GM12878 (cell line): Measurements from ENCODE around the gene BICD1. TPM values are rescaled to one million over a fixed set of nuclear protein-coding genes. Genes with fewer than 3 reads are reported as not detected.

Experiments used
- ATAC-seq: fragments of 200-7000 bp; cut with Tn5 transposase; 3 replicates; pipeline ENCODE4 v1.9.1; 2020; ENCODE audit warnings: mild to moderate bottlenecking, moderate library complexity
- BruUV-seq: library from RNA; stranded (reverse); fragments of 400-500 nt; replicated peaks from 2 replicates; lab custom pipeline; 2021; lab: Mats Ljungman, UMichigan
- CTCF ChIA-PET: fragments of 300-600 bp; sonication (Branson Sonifier 250); formaldehyde crosslinking; extraction: SDS; loops from one replicate; lab custom pipeline; 2021; ENCODE audit warnings: inconsistent platforms; lab: Yijun Ruan, JAX
- POLR2A ChIA-PET: fragments of 350-600 bp; formaldehyde crosslinking; extraction: SDS; loops from one replicate; lab custom pipeline; 2021; ENCODE audit warnings: inconsistent platforms; lab: Charles Lee
- RAD21 ChIA-PET: fragments of 300-600 bp; sonication (Branson Sonifier 250); formaldehyde crosslinking; loops from one replicate; lab custom pipeline; 2023; ENCODE audit warnings: antibody characterized with exemption; ENCODE audit not compliant: unreplicated experiment; lab: Charles Lee
- SMC1A ChIA-PET: fragments of 300-600 bp; sonication (Branson Sonifier 250); formaldehyde crosslinking; loops from one replicate; lab custom pipeline; 2023; ENCODE audit not compliant: unreplicated experiment, uncharacterized antibody; lab: Charles Lee
- DNase-seq: peaks from one replicate; pipeline ENCODE4 v3.0.0-alpha.2; 2011; ENCODE audit warnings: low read depth, low spot score
- FAIRE-seq: peaks from 3 replicates; lab custom pipeline; 2011; peaks lifted over from hg19 to GRCh38; lab: Jason Lieb, UNC
- H2AFZ ChIP-seq: 2 replicates; pipeline ENCODE4 v1.6.0; 2011; ENCODE audit warnings: low read depth, low read length, control low read depth; ENCODE audit not compliant: control insufficient read depth
- H3K27ac ChIP-seq: 2 replicates; pipeline ENCODE4 v1.5.1; 2011; ENCODE audit warnings: control low read depth; ENCODE audit not compliant: control insufficient read depth, insufficient read depth
- H3K27me3 ChIP-seq, 2 experiments: replicated peaks in 1 of 2; 2 replicates each; pipeline versions ENCODE4 v1.6.0 to v1.6.1; 2011; ENCODE audit warnings: low read length in 1 of 2; ENCODE audit not compliant: control insufficient read depth in 2 of 2, insufficient read depth in 2 of 2
- H3K36me3 ChIP-seq, 2 experiments: 2 replicates each; pipeline ENCODE4 v1.5.1; 2011; ENCODE audit warnings: low read length in 1 of 2; ENCODE audit not compliant: control insufficient read depth in 2 of 2, insufficient read depth in 2 of 2
- H3K4me1 ChIP-seq: 2 replicates; pipeline ENCODE4 v1.6.1; 2011; ENCODE audit warnings: mild to moderate bottlenecking, low read length, moderate library complexity, mixed read lengths; ENCODE audit not compliant: control insufficient read depth, insufficient read depth
- H3K4me2 ChIP-seq: 2 replicates; pipeline ENCODE4 v1.6.0; 2011; ENCODE audit warnings: control low read depth; ENCODE audit not compliant: control insufficient read depth, insufficient read depth
- H3K4me3 ChIP-seq: fragments of 200-600 bp; sonication (generic); 2 replicates; pipeline ENCODE4 v1.5.1; 2016
- H3K79me2 ChIP-seq: 2 replicates; pipeline ENCODE4 v1.6.0; 2011; ENCODE audit warnings: low read length; ENCODE audit not compliant: control insufficient read depth, insufficient read depth
- H3K9ac ChIP-seq: 2 replicates; pipeline ENCODE4 v1.8.0; 2011; ENCODE audit warnings: low read length, control low read depth, mixed read lengths; ENCODE audit not compliant: control insufficient read depth, insufficient read depth
- H3K9me3 ChIP-seq: replicated peaks from 3 replicates; pipeline ENCODE4 v1.5.1; 2011; ENCODE audit warnings: mild to moderate bottlenecking, low read length; ENCODE audit not compliant: control insufficient read depth, insufficient read depth
- H4K20me1 ChIP-seq: 2 replicates; pipeline ENCODE4 v1.6.0; 2011; ENCODE audit not compliant: control insufficient read depth, insufficient read depth
- BACH1 ChIP-seq: fragments of 450-650 bp; IDR thresholded peaks from 2 replicates; pipeline ENCODE4 v1.6.1; 2017; ENCODE audit warnings: mild to moderate bottlenecking, borderline replicate concordance
- CBFB ChIP-seq: IDR thresholded peaks from 2 replicates; pipeline ENCODE4 v1.6.1; 2016; ENCODE audit warnings: antibody characterized with exemption, low read depth
- CHD1 ChIP-seq: IDR thresholded peaks from 2 replicates; pipeline ENCODE4 v1.6.1; 2012; ENCODE audit warnings: low read depth, low read length, improper control_type of control experiment
- EED ChIP-seq: sonication (generic); IDR thresholded peaks from 2 replicates; pipeline ENCODE4 v1.6.1; 2016; ENCODE audit warnings: antibody characterized with exemption, low read depth
- EP300 ChIP-seq, 2 experiments: fragments of 150-350 bp in 1 of 2; IDR thresholded peaks; 2 replicates each; pipeline ENCODE4 v1.6.1; 2011 to 2012; ENCODE audit warnings: low read depth in 2 of 2, low read length in 2 of 2, borderline replicate concordance in 1 of 2, improper control_type of control experiment in 1 of 2, inconsistent platforms in 1 of 2; ENCODE audit not compliant: control insufficient read depth in 1 of 2
- ETV6 ChIP-seq, 2 experiments: fragments of 450-650 bp in 1 of 2; IDR thresholded peaks in 1 of 2; conservative IDR thresholded peaks in 1 of 2; 2 replicates each; pipeline ENCODE4 v1.6.1; 2014; ENCODE audit warnings: antibody characterized with exemption in 1 of 2, borderline replicate concordance in 1 of 2, low read depth in 1 of 2, mild to moderate bottlenecking in 1 of 2, moderate library complexity in 1 of 2
- IRF3 ChIP-seq: fragments of 450-650 bp; IDR thresholded peaks from 2 replicates; pipeline ENCODE4 v1.6.1; 2014; ENCODE audit warnings: mild to moderate bottlenecking
- KAT2A ChIP-seq: conservative IDR thresholded peaks from 2 replicates; pipeline ENCODE4 v1.6.1; 2011; ENCODE audit warnings: low read depth, low read length; ENCODE audit not compliant: control insufficient read depth
- NFYA ChIP-seq: IDR thresholded peaks from 2 replicates; pipeline ENCODE4 v1.6.1; 2011; ENCODE audit warnings: low read depth, mild to moderate bottlenecking, low read length, improper control_type of control experiment, borderline replicate concordance
- PAX8 ChIP-seq: fragments of 450-650 bp; IDR thresholded peaks from 2 replicates; pipeline ENCODE4 v1.6.1; 2017; ENCODE audit warnings: mild to moderate bottlenecking, moderate library complexity
- RELA ChIP-seq: fragments of 450-650 bp; IDR thresholded peaks from 2 replicates; pipeline ENCODE4 v1.8.0; 2014; ENCODE audit warnings: borderline replicate concordance; ENCODE audit not compliant: partially characterized antibody
- TBL1XR1 ChIP-seq: IDR thresholded peaks from 2 replicates; pipeline ENCODE4 v1.6.1; 2012; ENCODE audit warnings: low read depth, low read length, improper control_type of control experiment
- ZNF274 ChIP-seq: IDR thresholded peaks from one replicate; pipeline ENCODE4 v1.8.0; 2011; ENCODE audit not compliant: insufficient read length, insufficient read depth
- ZSCAN29 ChIP-seq: fragments of 450-650 bp; IDR thresholded peaks from 2 replicates; pipeline ENCODE4 v1.6.1; 2017; ENCODE audit warnings: mild to moderate bottlenecking, moderate library complexity
- WGBS: methylation state at CpG from one replicate; pipeline ENCODE4 v1.1.6; 2016; ENCODE audit warnings: low lambda C conversion rate; ENCODE audit not compliant: insufficient replicate concordance, insufficient coverage; ENCODE audit errors: missing lambda C conversion rate; 5-methylcytosine and 5-hydroxymethylcytosine counted together
- in situ Hi-C: fragments of 300-500 bp; cut with MboI; formaldehyde crosslinking; loops from 9 replicates; pipeline ENCODE4 v1.14.3; 2018; ENCODE audit warnings: mixed read lengths
- intact Hi-C: fragments of 100-400 bp; cut with micrococcal nuclease; formaldehyde crosslinking; loops from one replicate; pipeline ENCODE4 v1.14.2; 2022; ENCODE audit not compliant: unreplicated experiment
- polyA plus RNA-seq, 11 experiments: library from polyadenylated mRNA; depleted of rRNA in 4 of 11; unstranded in 6 of 11; stranded (reverse) in 5 of 11; fragments of >200 nt; fragmentation: Nextera tagmentation in 4 of 11; fragmentation: Illumina TruSeq in 1 of 11; extraction: Ambion mirVana in 4 of 11; extraction: Trizol in 1 of 11; gene quantifications; 1 replicate in 1 of 11; 2 replicates in 10 of 11; pipeline versions ENCODE4 v1.2.1 to v1.2.3, GENCODE V29; 2011 to 2016; ENCODE audit warnings: inconsistent platforms in 2 of 11, missing spikeins in 2 of 11, low read depth in 1 of 11
- total RNA-seq, 4 experiments: library from RNA; depleted of rRNA in 3 of 4; stranded (reverse); fragments of >200 nt in 3 of 4; fragmentation: Illumina TruSeq in 1 of 4; extraction: Trizol in 1 of 4; gene quantifications; 2 replicates each; pipeline versions ENCODE4 v1.2.1 to v1.2.3, GENCODE V29; 2013 to 2021

The BICD1 gene
- total and polyA plus RNA-seq, 10 of the 15 experiments (the other 5 are each of a cell fraction or from before 2014, with no cell fraction given): 4.7 to 32.5 (median 14.4) TPM

- FAIRE-seq (no peak), DNase-seq (no peak), ATAC-seq (no peak)
- CTCF ChIA-PET: no interaction called here
- no peak overlapping the region for H3K27ac ChIP-seq
- SMC1A ChIA-PET: interaction anchor here (1.2 kb wide), 1 partner anchor 18 kb away, joined by 6 read pairs; no protein-coding TSS in a partner anchor
- intact Hi-C loops (no loop called here), in situ Hi-C loops (no loop called here)
- RAD21 ChIA-PET: no interaction called here
- POLR2A ChIA-PET: interaction anchor here (0.8 kb wide), 1 partner anchor 19 kb away, joined by 4 read pairs; no protein-coding TSS in a partner anchor
- H3K27me3 ChIP-seq: no peaks in the 10 kb centered on the region
- TF ChIP-seq CBFB (no peak), TBL1XR1 (no peak), ZSCAN29 (no peak), EED (no peak)
- H3K9ac ChIP-seq: no peak overlapping the region
- H2AFZ ChIP-seq: no peak overlapping the region
- H3K36me3 ChIP-seq: no peaks in the 10 kb centered on the region
- H3K4me1 ChIP-seq: no peaks in the 10 kb centered on the region
- no TSS peak for BruUV-seq
- WGBS: 67% methylated on average over 3 of the region's 3 CpGs
- peaks cover 3% of the 10 kb centered on the region; the same call in 2 of the 3 replicates for H3K9me3 ChIP-seq
- H3K4me3 ChIP-seq: no peak overlapping the region
- H4K20me1 ChIP-seq: no peaks in the 10 kb centered on the region
- H3K4me2 ChIP-seq: no peak overlapping the region
- H3K79me2 ChIP-seq: no peaks in the 10 kb centered on the region
These were observed 126.9 kb downstream of the BICD1 start for GRCh38 chr12:32233568-32233967.

- no peak for ATAC-seq
- no peak overlapping the region for H3K4me2 ChIP-seq
- ChIA-PET RAD21 (no interaction called here), POLR2A (no interaction called here), SMC1A (interaction anchor here (0.6 kb wide), 1 partner anchor 11 kb away, joined by 3 read pairs; no protein-coding TSS in a partner anchor), CTCF (no interaction called here)
- no peak for DNase-seq
- FAIRE-seq: no peak
- H3K9me3 ChIP-seq: peaks cover 3% of the 10 kb centered on the region; the same call in 2 of the 3 replicates
- H3K79me2 ChIP-seq: no peaks in the 10 kb centered on the region
- H4K20me1 ChIP-seq: no peaks in the 10 kb centered on the region
- H3K27ac ChIP-seq: no peak overlapping the region
- no peak overlapping the region for H3K9ac ChIP-seq
- 92% methylated on average over 2 of the region's 2 CpGs for WGBS
- no peaks in the 10 kb centered on the region for H3K36me3 ChIP-seq
- intact Hi-C loops: no loop called here
- H3K4me1 ChIP-seq: no peaks in the 10 kb centered on the region
- in situ Hi-C loops: no loop called here
- H3K4me3 ChIP-seq: no peak overlapping the region
- no peaks in the 10 kb centered on the region for H3K27me3 ChIP-seq
- TF ChIP-seq CBFB (no peak), KAT2A (no peak), NFYA (no peak), RELA (no peak), BACH1 (no peak), PAX8 (no peak), CHD1 (no peak), IRF3 (no peak), ETV6 (conservative IDR thresholded peaks at IDR 0.05 in 1 of 2, IDR thresholded peaks at IDR 0.05 in 1 of 2; ENCODE audit: borderline replicate concordance in 1 of 2, low read depth in 1 of 2) (no peak), EP300 (IDR thresholded peaks at IDR 0.05; ENCODE audit: borderline replicate concordance in 1 of 2, control insufficient read depth in 1 of 2, low read depth in 2 of 2, low read length in 2 of 2) (no peak), ZNF274 (no peak)
- no peak overlapping the region for H2AFZ ChIP-seq
- no TSS peak for BruUV-seq
These were observed 128.6 kb downstream of the BICD1 start for GRCh38 chr12:32235251-32235650.
